IPS-20b (cell line): ENCODE data around the gene GYS2.

Source experiments
- H3K27ac ChIP-seq: one replicate; pipeline ENCODE4 v1.5.1; 2013; ENCODE audit warnings: low read length
- H3K27me3 ChIP-seq: 2 replicates; pipeline ENCODE4 v1.6.1; 2013; ENCODE audit warnings: mild to moderate bottlenecking, low read length, inconsistent platforms; ENCODE audit not compliant: insufficient read depth
- H3K36me3 ChIP-seq: 2 replicates; pipeline ENCODE4 v1.6.1; 2013; ENCODE audit warnings: low read depth, mild to moderate bottlenecking, inconsistent platforms, low read length, moderate library complexity; ENCODE audit not compliant: insufficient read depth
- H3K4me1 ChIP-seq: 2 replicates; pipeline ENCODE4 v1.6.1; 2013; ENCODE audit warnings: mild to moderate bottlenecking, control low read depth, inconsistent platforms, low read length, moderate library complexity; ENCODE audit not compliant: insufficient read depth
- H3K4me3 ChIP-seq: 2 replicates; pipeline ENCODE4 v1.5.1; 2013; ENCODE audit warnings: mild to moderate bottlenecking, low read length, inconsistent platforms
- H3K9ac ChIP-seq: 2 replicates; pipeline ENCODE4 v1.6.1; 2013; ENCODE audit warnings: low read depth, mild to moderate bottlenecking, inconsistent platforms, low read length, moderate library complexity
- H3K9me3 ChIP-seq: 2 replicates; pipeline ENCODE4 v1.6.1; 2013; ENCODE audit warnings: mild to moderate bottlenecking, low read depth, low read length, inconsistent platforms; ENCODE audit not compliant: insufficient read depth

The GYS2 gene

GRCh38 chr12:21523148-21523547 lies 81.5 kb downstream of the GYS2 start:
- Histone ChIP-seq H3K4me1 (no peaks in the 10 kb centered on the region; the same call in 1 of the 2 replicates), H3K9me3 (no peaks in the 10 kb centered on the region; the same call in 1 of the 2 replicates), H3K27me3 (peaks cover 26% of the 10 kb centered on the region), H3K4me3 (no peak overlapping the region), H3K9ac (no peak overlapping the region), H3K27ac (no peak overlapping the region), H3K36me3 (no peaks in the 10 kb centered on the region)

DNA sequence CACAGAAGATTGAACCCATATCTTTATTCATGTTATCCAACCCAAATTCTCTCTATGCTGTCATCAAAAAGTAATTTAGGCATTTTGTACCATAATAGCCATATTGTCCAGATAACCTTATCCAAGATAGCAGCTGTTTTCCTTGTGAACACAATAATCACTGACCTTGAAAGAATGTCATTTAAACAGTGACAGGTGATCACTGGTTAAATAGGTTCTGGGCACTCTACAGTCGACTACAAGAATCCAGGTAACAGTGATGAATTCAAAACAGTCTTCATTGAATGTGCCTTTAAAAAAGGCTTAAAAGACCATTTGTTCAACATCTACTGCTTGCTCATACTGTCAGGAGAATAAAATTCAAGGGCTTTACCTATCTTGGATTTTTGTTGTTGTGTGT lies 83.1 kb downstream of the GYS2 start:
- Histone ChIP-seq H3K36me3 (no peaks in the 10 kb centered on the region; the same call in 1 of the 2 replicates), H3K27me3 (peaks cover 11% of the 10 kb centered on the region), H3K4me3 (no peak overlapping the region), H3K27ac (no peak overlapping the region), H3K9ac (no peak overlapping the region), H3K4me1 (no peaks in the 10 kb centered on the region), H3K9me3 (no peaks in the 10 kb centered on the region; the same call in 1 of the 2 replicates)

DNA sequence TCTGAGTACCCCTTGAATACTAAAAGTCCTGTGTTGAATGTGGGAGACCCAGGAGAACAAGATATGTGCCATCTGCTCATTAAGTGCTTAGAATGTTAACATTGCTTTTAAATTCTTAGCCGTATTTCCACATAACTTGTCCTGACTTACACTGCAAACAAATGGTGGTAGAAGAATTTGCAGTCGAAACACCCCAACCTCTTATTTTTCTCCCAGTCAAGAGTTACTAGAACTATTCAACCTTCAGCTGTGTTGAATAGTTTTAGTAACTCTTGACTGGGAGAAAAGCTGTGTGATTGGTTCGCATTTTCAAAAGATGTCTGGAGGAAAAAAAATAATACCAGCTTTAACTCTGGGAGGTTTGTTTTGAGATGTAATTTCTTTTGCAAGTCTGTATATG lies 86.2 kb downstream of the GYS2 start:
- no peaks in the 10 kb centered on the region for H3K4me1 ChIP-seq
- H3K4me3 ChIP-seq = no peak overlapping the region
- no peaks in the 10 kb centered on the region; the same call in 1 of the 2 replicates for H3K9me3 ChIP-seq
- H3K27ac ChIP-seq = no peak overlapping the region
- H3K9ac ChIP-seq = no peak overlapping the region
- no peaks in the 10 kb centered on the region for H3K27me3 ChIP-seq
- H3K36me3 ChIP-seq = peaks cover 30% of the 10 kb centered on the region

DNA sequence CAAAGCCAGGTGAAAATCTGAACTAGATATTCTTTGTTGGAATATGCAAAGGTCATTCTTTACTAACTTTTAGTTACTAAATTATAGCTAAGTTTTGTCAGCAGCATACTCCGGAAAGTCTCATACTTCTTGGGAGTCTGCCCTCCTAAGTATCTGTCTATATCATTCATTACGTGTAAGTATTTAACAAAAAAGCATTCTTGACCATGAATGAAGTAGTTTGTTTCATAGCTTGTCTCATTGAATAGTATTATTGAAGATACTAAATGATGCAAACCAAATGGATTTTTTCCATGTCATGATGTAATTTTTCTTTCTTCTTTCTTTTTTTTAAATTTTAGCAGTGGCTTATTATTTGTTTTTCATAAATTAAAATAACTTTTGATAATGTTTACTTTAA lies 88.4 kb downstream of the GYS2 start:
- H3K36me3 ChIP-seq = peaks cover 44% of the 10 kb centered on the region
- H3K9ac ChIP-seq = no peak overlapping the region
- no peaks in the 10 kb centered on the region for H3K27me3 ChIP-seq
- H3K4me3 ChIP-seq = no peak overlapping the region
- no peaks in the 10 kb centered on the region for H3K9me3 ChIP-seq
- no peak overlapping the region for H3K27ac ChIP-seq
- no peaks in the 10 kb centered on the region for H3K4me1 ChIP-seq

DNA sequence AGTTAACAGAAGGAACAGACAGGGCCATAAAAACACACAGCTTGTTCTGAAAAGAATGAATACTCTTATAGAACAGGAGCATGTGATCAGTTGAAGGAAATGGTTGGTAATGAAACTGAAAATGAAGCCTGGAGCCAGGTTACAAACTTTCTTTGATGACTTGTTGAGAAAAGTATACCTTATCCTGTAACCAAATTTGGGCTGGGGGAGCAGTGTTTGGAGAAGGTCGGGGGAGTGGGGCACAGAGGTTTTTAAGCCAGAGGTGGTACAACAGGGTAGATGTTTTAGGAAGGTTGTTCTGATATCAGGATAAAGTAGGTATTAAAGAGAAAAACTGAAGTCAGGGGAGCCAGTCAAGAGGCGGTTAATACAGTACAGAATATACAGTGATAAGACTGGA lies 94.9 kb downstream of the GYS2 start:
- H3K36me3 ChIP-seq = peaks cover 51% of the 10 kb centered on the region
- H3K9me3 ChIP-seq = no peaks in the 10 kb centered on the region
- no peak overlapping the region for H3K9ac ChIP-seq
- H3K27ac ChIP-seq = no peak overlapping the region
- H3K4me1 ChIP-seq = no peaks in the 10 kb centered on the region
- no peak overlapping the region for H3K4me3 ChIP-seq
- no peaks in the 10 kb centered on the region for H3K27me3 ChIP-seq

- H3K36me3 ChIP-seq = peaks cover 33% of the 10 kb centered on the region
- no peak overlapping the region for H3K4me3 ChIP-seq
- no peaks in the 10 kb centered on the region for H3K27me3 ChIP-seq
- H3K9me3 ChIP-seq = no peaks in the 10 kb centered on the region
- H3K4me1 ChIP-seq = no peaks in the 10 kb centered on the region; the same call in 1 of the 2 replicates
- H3K9ac ChIP-seq = no peak overlapping the region
- H3K27ac ChIP-seq = no peak overlapping the region
Measured at GRCh38 chr12:21507849-21508248, 96.8 kb downstream of the GYS2 start.

- H3K9ac ChIP-seq = no peak overlapping the region
- H3K4me3 ChIP-seq = no peak overlapping the region
- H3K36me3 ChIP-seq = peaks cover 23% of the 10 kb centered on the region
- H3K27me3 ChIP-seq = no peaks in the 10 kb centered on the region
- no peak overlapping the region for H3K27ac ChIP-seq
- no peaks in the 10 kb centered on the region for H3K9me3 ChIP-seq
- H3K4me1 ChIP-seq = no peaks in the 10 kb centered on the region; the same call in 1 of the 2 replicates
Measured at GRCh38 chr12:21505888-21506287, 98.8 kb downstream of the GYS2 start.

DNA sequence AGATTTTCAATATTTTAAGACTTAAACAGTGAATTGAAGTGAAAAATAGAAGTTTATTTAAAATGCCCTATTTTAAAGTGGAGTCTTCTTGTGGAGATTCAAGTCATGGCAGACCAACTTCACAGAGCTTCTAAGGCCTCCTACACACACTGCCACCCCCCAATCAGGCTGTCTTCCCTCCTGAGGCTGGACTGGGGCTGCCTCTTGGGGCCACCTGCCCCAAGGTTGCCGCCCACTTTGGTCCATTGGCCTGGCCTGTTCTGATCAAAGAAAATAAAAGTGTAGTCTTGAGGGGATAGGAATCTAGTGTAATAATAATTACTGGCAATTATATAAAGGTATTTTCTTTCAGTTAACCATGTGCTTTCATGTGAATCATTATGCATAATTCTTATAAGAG lies 101.8 kb downstream of the GYS2 start:
- Histone ChIP-seq H3K27ac (no peak overlapping the region), H3K4me1 (peaks cover 5% of the 10 kb centered on the region; the same call in 1 of the 2 replicates), H3K27me3 (no peaks in the 10 kb centered on the region), H3K9ac (peak overlapping the region; percentile 87; the same call in 1 of the 2 replicates), H3K4me3 (peak overlapping the region; percentile 96), H3K9me3 (no peaks in the 10 kb centered on the region), H3K36me3 (peaks cover 21% of the 10 kb centered on the region)

GRCh38 chr12:21502164-21502496 lies 102.5 kb downstream of the GYS2 start:
- Histone ChIP-seq H3K36me3 (peaks cover 21% of the 10 kb centered on the region), H3K27ac (no peak overlapping the region), H3K4me3 (peak overlapping the region; percentile 96), H3K9me3 (no peaks in the 10 kb centered on the region), H3K4me1 (peaks cover 5% of the 10 kb centered on the region; the same call in 1 of the 2 replicates), H3K27me3 (no peaks in the 10 kb centered on the region), H3K9ac (peak overlapping the region; percentile 87)

DNA sequence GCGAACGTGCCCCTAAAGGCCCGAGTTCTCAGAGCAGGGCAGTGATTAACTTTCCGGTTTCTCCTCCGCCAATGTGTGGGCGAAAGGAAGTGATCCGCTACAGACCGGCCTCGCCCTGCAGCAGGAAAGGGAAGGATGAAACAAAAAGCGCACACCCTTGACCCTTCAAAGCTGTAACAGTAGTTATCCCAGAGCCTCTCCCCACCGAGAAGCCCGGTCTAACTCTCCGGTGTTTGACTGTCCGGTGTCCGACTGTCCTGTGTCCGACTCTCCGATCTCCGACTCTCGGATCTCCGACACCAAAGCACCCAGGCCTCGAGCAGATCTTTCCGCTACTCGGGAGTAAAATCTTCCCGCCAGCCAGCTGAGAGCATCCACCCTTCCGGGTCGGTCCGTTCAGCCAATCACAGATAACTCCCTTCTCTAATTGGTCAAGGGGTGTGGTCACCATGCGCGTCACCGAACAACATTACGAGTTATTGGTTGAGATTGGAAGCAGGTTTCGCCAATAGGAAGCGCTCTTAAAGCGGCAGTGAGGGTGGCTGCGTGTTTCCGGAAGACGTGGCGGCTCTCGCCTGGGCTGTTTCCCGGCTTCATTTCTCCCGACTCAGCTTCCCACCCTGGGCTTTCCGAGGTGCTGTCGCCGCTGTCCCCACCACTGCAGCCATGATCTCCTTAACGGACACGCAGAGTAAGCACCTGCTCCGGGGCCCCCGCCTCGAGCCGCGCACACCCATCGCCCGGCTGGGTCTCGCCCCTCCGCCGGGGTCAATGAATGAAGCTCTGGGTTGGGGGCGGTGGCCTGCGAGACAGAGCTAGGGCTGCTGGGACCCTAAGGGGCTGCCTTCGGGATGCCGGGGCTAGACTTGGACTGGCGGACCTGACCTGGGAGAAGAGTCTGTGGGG lies 103.1 kb downstream of the GYS2 start, which contains the start of the genes GOLT1B and RECQL:
GOLT1B (plus strand) TSS at position 532 of the 906 bp plus-strand sequence; CDS start at position 667, 135 bp downstream.
RECQL (minus strand) TSS at position 378 of the 906 bp plus-strand sequence. CDS start 2,065 bp downstream, outside the sequence.
- H3K27me3 ChIP-seq = no peaks in the 10 kb centered on the region
- peak within 1 kb of the TSS; percentile 88 for H3K9ac ChIP-seq
- peaks cover 26% of the 10 kb centered on the region for H3K36me3 ChIP-seq
- no peak within 1 kb of the TSS for H3K27ac ChIP-seq
- H3K9me3 ChIP-seq = no peaks in the 10 kb centered on the region
- H3K4me1 ChIP-seq = peaks cover 5% of the 10 kb centered on the region; the same call in 1 of the 2 replicates
- peak within 1 kb of the TSS; percentile 96 for H3K4me3 ChIP-seq

DNA sequence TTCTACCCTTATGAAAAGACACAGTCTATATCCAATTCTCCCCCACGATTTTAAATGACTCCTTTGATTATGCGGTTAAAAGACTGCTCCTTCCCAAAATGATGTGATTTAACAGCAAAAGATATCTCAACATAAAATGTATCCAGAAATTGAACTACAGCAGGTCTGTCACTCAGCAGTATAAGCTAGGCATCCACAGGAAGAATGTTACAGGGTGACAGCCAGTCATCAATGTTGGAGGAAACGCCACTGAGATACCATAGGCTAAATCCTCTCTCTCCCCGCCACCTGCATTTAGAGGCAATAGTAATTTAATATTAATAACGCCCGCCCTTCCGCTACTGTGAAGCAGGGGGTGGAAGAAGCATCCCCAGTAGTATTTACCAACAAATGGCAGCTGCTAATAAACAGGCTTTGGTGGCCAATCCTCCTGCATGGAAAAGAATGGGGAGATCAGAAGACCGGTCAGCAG lies 103.8 kb downstream of the GYS2 start:
- no peaks in the 10 kb centered on the region for H3K9me3 ChIP-seq
- H3K36me3 ChIP-seq = peaks cover 33% of the 10 kb centered on the region
- H3K4me3 ChIP-seq = peak overlapping the region; percentile 96
- H3K27me3 ChIP-seq = no peaks in the 10 kb centered on the region
- H3K4me1 ChIP-seq = peaks cover 5% of the 10 kb centered on the region; the same call in 1 of the 2 replicates
- no peak overlapping the region for H3K27ac ChIP-seq
- H3K9ac ChIP-seq = peak overlapping the region; percentile 88; the same call in 1 of the 2 replicates
